CMK (cell line): Measurements from ENCODE around the gene TKFC.
"Not testable (repeated sequence)": the region's sequence is repeated elsewhere in the genome, so short reads cannot be mapped to it uniquely, and the experiment has no call there.

ENCODE experiments used
- DNase-seq: peaks from one replicate; pipeline ENCODE4 v3.0.0-alpha.2; 2010; ENCODE audit warnings: low read depth

TKFC gene

GRCh38 chr11:61369372-61370348, 36.6 kb downstream of the TKFC start:
- no peak for DNase-seq

GRCh38 chr11:61370349-61371005, 37.4 kb downstream of the TKFC start:
- no peak for DNase-seq

GRCh38 chr11:61372659-61373420, 39.8 kb downstream of the TKFC start:
- DNase-seq: no peak

GRCh38 chr11:61375761-61376108, 42.7 kb downstream of the TKFC start:
- DNase-seq: no peak

- DNase-seq: no peak
These were observed 44.6 kb downstream of the TKFC start for GRCh38 chr11:61377461-61378160.

- no peak for DNase-seq
These were observed 45.8 kb downstream of the TKFC start for GRCh38 chr11:61378713-61379313.

- no peak for DNase-seq
These were observed 47.9 kb downstream of the TKFC start for GRCh38 chr11:61380884-61381283.

GRCh38 chr11:61383859-61384258, 50.8 kb downstream of the TKFC start:
- not testable (repeated sequence) for DNase-seq

GRCh38 chr11:61384271-61385242, 51.5 kb downstream of the TKFC start:
- no peak for DNase-seq

- DNase-seq: no peak
These were observed 57.1 kb downstream of the TKFC start for GRCh38 chr11:61390161-61390560.

- DNase-seq: no peak
These were observed 60.1 kb downstream of the TKFC start for GRCh38 chr11:61392981-61393595.
